Measurements from ENCODE around the gene MTUS2.

The MTUS2 gene

DNA sequence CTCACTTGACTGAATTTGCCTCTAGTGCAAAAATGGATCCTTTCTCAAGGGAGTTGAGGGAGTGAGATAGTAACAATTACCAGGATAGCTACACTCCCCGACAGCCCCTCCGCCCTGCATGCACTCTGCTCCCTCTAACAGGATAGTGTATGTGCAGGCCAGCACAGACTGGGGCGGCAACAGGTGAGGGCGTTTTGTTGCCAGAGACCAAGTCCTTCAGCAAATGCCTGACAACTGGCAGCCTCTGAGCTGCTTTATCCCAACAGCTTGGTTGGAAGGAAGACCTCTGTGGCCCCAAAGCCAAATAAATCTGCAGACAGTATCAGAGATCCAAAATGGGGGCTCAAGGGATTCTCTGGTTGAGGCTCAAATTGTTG lies 688.7 kb downstream of the MTUS2 start:
- DNase-seq (ENCODE audit: low spot score) = no peak

DNA sequence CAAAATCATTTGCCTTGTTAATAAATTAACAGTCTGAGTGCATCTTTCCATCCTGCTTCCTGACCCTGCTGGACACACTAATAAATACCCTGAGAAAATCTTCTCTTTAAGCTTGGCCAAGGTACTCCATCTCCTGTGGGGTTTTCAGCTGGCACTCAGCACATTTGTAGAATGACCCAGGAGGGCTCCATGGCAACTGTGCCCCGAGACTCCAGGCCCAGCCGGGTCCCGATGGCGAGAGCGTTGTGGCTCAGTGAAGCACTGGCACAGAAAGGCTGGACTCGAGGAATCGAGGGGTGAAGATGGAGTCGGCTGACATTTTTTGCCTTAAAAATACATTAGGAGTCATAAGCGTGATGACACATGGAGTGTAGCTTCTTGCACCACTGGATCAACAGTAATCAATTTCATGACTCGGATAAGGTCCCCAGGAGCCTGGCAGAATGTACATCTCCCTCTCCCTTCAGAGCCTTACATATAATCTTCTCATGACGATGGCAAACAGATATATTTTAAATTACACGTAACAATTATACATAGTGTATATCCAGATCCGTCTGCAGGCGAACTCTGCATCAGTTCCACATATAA lies 690.0 kb downstream of the MTUS2 start:
- no peak for DNase-seq (ENCODE audit: low spot score)

DNA sequence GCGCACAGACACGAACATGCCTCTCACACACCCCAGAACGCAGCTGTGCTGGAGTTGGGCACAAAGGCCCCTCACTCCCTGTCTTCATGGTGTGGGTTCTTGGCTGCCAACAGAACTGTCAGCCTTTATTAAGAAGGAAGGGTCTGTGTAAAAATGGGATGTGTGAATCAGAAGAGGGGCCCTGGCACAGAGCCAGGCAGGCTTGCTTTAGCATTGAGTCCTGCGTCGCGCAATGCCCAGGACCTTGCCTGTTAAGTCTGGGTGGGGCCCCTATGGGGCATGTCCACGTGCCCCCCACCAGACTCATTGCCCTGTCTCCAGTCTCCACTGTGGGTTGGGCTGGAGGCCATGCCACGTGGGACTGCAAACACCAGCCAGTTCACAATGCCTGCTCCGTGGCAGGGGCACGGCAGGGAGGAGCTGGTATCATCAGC lies 690.5 kb downstream of the MTUS2 start:
- no peak for DNase-seq (ENCODE audit: low spot score)

DNA sequence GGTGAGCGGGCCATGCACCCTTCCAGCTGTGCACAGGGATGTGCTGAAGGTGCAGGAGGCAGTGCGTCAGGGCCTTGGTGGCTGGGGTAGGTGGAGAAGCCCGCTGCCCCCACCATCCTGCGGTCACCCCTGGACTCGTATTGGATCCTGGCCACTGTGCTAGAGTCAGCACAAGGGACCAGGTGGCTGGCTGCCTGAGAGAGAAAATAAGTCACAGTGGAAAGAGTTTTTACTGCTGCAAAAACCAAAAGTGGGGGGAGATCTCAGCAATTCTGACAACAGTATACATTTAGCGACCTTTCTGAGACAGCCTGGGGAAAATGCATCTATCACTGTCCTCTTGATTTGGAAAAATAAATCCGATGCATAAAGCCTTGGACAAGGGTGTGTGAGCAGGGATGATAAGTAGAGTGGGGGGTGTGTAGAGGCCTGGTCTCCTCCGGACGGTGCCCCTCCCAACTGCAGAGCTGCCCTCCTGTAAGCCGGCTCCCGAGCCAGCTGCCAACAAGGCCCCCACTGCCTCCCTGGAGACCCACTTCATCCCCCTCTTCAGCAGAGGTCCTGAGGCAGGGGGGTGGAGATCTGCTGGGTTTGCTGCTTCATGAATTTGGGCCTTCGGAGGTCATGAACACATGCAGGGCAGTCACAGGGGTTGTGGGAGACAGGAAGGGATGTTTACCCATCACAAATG lies 691.1 kb downstream of the MTUS2 start:
- no peak for DNase-seq (ENCODE audit: low spot score)

DNA sequence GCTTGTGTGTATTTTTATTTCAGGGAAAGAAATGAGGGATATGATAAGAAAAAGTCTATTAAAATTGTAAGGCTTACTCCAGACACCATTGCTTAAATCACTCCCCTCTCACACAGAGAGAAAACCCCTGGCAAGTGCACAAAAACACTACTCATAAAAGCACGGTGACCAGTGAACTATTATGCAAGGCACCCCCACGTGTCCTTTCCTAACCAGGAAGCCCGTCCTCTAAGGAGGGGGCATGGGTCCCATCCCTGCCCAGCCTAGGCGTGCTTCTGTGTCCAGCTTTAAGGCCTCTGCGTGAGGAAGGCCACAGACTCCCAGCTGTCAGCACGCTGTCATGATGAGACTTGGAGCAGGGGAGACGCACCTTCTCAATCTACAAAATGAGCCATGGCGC lies 691.8 kb downstream of the MTUS2 start:
- DNase-seq (ENCODE audit: low spot score) = no peak

DNA sequence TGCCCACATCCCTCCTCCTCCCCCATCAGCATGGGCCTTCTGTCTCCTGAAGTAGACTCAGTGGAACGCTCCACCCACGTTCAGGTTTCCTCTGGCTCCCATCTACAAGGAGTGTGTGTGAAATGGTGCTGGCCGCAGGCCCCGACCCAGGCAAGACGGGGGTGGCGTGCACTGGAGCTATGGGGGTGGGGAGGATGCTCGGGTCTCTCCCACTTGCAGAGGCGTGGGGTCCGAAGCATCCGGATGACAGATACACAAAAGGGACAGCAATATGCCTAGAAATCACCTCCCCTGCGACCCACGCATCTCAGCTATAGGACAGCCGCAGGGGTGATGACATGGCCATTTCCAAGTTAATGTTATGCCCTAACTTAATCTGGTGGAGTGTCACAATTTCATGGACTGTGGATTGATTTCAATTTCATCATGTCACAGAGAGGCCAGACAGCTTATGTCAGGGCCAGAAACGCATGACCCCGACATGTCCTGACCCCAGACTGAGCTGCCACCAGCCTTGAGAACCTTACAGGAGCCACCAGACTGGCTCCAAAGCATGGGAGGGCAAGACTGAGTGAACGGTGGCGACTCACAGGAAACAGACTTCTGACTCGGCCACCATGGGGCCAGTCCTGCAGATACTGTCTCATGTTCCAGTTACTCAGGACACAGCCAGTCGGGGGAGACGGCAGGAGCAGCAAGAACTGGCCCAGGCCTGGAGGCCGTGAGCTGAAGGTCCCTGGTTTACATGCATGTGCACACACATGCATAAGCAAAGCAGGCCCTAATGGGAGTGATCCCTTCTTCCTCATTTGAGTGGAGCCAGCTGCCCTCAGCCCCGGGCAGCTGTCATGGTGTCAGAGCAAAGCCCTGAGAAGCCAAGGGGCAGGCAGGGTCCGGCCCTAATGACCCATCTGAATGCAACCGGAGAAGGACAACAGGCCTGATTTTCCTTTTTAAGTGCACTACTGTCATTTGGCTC lies 693.2 kb downstream of the MTUS2 start:
- DNase-seq (ENCODE audit: low spot score) = no peak

DNA sequence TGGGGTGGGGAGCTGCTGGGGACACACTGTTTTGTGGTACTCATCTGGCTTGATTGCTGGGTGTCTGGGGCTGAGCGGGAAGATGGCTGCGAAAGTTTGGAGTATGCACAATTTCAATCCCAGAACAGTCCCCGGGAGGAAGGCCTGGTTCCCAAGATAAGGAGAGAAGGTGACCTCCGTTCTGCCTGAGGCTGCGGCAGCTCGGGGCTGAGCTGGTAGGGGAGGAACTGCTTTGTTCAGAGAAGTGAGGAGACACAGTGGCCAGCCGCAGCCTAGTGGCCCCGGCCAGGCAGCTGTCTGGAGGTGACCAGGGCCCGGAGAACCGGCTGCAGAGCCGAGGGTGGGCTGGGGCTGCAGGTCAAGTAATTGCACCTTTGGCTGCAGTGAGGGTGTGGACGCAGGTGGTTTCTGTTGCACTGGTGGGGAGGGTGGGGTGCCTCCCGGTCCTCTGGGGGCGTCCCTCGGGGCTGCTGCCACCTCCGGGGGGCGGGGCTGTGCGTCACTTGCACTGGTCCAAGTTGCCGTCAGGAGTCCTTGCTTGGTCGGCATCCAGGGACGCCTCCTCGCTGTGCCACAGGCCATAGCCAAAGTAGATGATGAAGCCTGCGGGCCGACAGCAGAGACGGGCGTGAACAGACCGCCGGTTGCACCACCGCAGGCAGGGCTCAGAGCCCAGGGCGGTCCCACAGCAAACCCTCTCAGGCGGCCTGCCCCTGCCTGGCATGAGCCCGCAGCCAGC lies 694.0 kb downstream of the MTUS2 start:
- no peak for DNase-seq (ENCODE audit: low spot score)

DNA sequence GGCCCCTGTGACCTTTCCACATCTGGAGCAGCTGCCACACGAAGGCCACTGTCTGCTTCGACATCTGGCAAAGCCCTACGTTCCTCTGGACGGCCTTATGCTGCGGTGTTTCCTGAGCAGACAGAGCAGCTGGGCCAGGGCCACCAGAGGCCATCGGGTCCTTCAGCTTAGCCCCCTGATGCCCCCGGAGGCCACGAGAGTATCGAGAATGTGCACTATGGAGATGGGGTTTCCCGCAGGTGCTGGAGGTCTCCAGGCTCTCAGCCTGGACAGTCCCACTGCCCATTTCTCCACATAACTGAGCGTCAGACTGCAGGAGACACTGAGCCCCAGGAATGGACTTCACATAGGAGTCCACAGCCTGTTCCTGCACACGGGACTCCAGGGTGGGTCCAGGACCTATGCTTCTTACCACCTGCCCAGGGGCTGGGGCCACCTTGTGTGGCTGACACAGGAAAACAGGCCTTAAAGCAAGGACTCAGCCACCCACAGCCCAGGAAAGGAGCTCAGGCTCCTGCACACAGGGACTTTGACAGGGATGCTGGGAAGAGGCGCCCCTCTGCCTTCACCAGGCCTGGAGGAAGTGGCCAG lies 694.7 kb downstream of the MTUS2 start:
- DNase-seq (ENCODE audit: low spot score) = no peak

DNA sequence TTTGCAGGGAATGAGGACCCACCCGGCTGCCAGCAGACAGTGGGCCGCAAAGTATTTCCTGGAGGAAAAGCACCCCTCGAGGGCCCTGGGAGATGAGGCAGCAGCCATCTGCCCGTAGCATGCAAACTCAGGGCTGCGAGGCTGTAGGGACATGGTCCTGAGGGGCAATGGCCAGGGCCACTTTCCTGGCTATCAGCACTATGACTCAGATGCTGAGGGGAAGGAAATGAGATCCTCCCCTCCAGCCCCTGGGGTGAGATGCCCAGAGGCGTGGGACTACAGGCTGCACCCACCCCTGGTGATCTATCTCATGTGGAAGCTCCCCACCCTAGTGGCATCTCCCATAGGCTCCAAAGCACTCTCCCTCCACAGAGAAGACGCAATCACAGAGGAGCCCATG lies 695.2 kb downstream of the MTUS2 start:
- no peak for DNase-seq (ENCODE audit: low spot score)

DNA sequence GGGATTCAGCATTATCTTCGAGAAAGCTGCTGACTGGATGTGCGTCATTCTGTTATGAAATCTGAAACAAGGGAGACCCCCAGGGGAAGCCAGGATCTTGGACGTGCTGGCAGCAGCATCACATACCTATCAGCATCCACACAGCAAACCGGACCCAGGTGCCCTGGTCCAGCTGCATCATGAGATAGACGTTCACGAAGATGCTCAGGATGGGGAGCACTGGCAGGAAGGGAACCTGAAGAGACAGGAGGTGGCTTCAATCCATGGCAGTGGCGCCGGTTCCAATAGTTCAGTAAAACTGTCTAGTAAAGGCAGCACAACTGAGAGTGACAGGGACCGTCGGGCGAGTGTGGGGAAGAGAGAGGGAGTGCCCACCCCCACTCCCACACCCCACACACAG lies 695.9 kb downstream of the MTUS2 start:
- no peak for DNase-seq (ENCODE audit: low spot score)

DNA sequence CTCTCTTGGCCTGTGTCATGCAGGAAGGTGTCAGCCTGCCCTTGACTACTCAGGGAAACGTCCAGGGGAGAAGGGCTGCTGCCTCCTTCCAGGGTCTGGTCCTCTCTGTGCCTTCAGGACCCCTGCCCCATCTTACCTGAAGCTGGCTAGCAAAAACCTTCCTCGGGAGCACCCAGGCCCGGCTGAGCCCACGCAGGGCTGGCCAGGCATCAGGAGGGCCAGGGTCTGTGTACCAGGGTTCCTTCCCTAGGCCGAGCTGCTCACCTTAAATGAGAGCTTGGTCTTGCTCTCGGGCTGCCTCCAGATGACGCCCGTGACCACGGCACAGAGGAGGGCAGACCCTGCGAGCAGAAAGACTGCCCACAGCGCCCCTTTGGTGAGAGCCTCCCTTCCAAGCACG lies 696.7 kb downstream of the MTUS2 start:
- DNase-seq (ENCODE audit: low spot score) = no peak

DNA sequence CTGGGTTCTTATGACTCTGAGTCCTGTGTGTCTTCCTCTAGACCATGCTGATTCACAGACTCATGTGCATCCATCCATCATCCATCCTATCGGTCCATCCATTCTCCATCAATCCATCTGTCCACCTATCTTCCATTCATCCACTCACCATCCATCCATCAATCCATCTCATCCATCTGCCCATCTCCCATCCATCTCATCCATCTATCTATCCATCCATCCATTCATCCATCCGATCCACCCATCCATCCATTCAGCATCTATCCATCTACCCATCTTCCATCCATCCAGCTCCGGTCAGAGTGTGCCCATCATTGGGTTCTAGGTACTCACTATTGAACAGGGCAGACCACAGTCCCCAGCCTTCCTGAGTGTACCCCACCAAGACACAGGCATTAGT lies 699.8 kb downstream of the MTUS2 start:
- no peak for DNase-seq (ENCODE audit: low spot score)

DNA sequence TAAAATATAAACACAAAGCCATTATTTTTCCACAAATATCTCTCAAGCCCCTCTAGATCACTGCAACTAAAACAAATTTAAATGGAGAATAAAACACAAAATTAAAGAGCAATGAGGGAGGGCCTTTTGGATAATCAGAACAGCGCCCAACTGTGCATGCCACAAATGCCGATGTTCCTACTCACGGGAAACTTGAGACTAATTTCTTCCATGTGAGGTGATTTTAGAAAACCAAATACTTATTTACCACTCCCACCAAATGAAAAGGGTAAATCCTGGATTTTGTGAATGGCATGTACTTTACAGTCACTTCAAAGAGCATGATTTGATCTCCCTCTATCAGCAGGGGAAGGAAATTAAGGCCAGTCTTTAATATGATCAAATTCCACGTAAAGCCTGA lies 700.5 kb downstream of the MTUS2 start:
- no peak for DNase-seq (ENCODE audit: low spot score)

DNA sequence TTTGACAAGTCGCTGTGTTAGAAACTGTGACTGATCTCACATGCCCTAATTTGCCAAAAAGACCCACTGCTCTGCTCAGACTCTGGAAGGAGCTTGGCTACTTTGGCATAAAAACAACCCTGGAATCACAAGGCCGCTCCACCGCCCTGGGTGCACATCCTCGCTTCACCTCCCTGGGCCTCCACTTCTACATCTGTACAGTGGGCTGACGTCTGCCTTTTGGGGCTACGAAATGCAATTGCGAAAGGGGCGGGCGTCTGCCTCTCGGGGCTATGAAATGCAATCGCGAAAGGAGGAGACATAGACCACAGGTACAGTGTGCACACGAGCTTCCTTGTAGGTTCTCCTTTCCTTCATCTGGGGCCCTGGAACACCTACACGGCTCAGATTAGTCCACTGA lies 701.2 kb downstream of the MTUS2 start:
- DNase-seq (ENCODE audit: low spot score) = no peak

DNA sequence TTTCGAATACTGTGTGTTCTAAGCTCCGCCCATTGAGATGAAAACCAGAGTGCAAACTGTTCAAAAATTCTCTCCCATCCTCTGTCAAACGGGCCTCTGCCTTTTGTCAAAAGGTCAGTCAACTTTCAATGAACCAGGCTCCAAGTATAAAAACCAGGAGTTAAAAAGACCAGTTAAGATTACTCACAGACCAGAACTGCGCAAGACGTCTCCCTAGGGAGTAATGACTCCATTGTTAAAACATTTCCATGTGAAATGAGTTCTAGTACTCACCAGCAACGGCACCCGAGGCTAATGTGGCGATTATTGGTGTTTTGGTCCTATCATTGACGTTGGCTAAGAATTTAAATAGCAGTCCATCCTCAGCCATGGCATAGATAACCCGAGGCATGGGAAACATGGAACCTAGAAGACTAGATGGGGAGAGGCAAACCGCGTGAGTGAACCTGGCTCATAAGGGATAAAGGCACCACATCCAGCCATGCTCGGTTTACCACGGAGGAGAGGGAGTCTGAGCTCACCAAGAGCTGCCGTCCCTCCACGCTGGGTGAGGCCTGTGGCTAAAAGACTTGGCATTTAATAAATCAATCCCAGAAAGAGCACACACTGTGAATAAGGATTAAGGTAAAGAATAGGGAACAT lies 702.0 kb downstream of the MTUS2 start:
- no peak for DNase-seq (ENCODE audit: low spot score)

DNA sequence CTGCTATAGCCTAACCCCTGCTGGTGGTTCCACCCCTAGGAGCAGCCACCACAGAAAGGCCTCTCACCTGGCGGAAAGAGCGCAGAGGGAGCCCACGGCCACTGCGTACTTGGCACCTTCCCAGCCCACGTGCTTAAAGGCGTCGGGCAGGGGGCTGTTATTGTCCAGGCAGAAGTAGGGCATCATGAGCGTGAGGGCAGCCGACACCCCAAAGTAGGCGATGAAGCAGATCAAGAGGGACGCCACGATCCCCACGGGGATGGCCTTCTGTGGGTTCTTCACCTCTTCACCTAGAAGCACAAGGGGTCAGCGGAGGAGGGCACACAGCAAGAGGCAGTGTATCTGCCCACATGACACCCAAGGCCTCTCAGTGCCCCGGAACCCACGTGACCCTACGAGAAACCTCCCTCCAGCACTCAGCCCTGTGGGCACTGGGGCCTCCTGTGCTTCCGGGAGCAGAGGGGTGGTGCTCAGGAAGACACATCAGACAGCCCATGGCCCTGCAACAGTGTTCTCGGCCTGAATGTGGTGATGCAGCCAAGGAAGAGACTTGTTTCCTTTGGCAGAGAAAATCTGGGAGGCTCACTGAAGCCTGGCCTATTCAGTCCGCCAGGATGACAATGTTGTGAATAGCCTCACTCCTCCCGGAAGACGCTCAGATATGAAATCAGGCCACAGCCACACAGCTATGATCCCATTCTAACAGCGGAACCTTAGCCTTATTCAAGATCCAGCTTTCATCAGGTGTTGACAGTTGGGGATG lies 703.2 kb downstream of the MTUS2 start:
- no peak for DNase-seq (ENCODE audit: low spot score)

DNA sequence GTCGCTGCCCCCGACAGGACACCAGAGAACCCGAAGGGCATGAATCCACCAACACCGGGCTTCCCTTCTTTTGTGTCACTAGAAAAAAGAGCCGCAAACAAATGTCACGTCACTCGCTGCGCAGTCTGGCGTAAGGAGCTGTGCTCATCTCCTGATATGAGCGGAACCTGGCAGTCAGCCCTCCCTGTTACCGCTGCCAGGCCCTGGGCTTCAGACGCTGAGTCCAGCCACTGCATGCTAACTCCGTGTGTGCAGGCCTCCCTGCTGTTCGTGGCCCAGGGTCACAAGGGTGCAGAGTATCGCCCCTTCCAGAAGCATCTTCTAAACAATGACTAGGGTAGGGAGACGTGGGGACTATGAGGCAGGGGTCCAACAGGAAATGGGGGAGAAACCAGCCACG lies 704.0 kb downstream of the MTUS2 start:
- DNase-seq (ENCODE audit: low spot score) = no peak

DNA sequence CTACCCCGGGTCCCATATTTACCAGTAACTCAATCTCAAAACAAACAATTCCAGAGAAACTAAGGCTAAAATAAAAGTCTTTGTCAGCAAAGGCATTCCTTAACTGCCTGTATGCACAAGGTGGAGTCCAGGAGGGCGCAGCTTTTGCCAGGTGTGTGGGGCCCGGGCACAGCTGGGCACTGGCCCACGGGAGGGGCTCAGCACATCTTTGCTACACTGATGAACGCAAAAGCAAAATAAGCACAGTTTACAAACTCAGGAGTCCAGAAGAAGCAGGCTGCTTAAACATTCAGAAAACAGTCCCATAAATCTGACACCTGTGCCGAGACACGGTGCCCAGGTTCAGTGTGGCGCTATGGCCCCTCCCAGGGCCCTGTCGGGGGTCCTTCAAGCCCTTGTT lies 704.5 kb downstream of the MTUS2 start:
- DNase-seq (ENCODE audit: low spot score) = no peak

DNA sequence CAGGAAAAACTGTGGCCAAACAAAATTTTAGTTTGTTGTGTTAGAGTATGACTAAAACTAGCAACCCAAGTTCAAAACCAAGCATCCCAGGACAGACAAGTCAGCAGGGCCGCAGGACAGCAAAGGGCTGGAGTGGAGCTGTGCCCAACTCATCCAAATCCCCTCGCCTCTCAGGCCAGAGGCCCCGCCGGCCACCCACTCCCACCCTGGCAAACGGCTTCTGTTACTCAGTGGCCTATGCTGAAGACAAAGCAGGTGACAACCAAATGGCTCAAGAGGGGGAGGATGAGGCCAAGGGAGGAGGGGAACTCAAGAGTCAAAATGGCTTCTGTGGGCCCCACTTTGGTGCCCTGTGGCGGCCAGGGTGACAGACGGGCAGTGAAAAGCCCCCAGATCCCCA lies 705.6 kb downstream of the MTUS2 start:
- no peak for DNase-seq (ENCODE audit: low spot score)

DNA sequence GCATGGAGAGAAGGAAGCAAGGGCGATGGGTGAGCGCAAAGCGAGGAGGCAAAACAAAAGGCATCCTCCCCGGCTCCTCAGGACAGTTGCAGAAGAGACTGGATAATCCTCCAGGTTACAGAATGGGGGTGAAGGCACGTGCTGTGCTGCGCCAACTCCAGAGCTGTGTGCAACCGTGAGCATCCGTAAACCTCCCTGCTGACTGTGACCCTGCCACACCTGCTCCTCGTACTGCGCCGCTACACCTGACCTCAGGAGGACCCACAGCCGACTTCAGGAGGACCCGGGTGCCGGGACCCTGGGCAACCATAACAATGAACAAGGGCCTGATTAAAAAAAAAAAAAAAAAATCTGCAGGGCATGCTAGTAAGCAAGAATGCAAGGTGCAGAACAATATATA lies 706.6 kb downstream of the MTUS2 start:
- DNase-seq (ENCODE audit: low spot score) = no peak

DNA sequence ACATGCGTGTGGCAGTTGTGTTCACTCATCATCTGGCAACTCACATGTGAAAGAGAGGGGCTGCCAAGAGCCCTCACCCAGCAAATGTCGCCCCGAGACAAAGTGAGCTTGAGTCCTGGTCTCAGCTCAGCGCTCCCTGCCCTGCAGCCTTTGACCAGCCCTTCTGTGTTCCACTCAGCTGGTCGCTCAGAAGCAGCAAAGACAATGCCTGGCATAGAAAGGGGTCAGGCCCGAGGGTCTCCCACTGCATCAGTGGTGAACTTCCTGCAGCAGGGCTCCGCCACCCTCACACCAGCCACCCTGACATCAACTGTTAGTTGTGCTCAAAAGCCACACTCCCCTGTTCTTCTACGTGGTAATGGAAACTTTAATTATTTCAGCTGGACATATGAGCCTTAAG lies 707.4 kb downstream of the MTUS2 start:
- no peak for DNase-seq (ENCODE audit: low spot score)
